ENCODE results near the gene NEMP1.
A peak's percentile ranks its signal among the peaks of the same experiment; 100 is the strongest.
"Not testable (repeated sequence)": the region's sequence is repeated elsewhere in the genome, so short reads cannot be mapped to it uniquely, and the experiment has no call there.

Gene NEMP1

DNA sequence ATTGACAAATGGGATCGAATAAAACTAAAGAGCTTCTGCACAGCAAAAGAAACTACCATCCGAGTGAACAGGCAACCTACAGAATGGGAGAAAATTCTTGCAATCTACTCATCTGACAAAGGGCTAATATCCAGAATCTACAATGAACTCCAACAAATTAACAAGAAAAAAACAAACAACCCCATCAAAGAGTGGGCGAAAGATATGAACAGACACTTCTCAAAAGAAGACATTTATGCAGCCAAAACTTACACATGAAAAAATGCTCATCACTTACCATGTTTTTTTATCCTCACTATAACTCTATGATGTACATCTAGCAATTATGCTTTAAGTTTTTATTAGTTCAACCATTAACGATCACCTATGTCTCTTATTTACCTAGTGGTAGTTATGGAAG, 24.7 kb downstream of the NEMP1 start:
- DNase-seq (ENCODE audit: low spot score): not testable (repeated sequence)

DNA sequence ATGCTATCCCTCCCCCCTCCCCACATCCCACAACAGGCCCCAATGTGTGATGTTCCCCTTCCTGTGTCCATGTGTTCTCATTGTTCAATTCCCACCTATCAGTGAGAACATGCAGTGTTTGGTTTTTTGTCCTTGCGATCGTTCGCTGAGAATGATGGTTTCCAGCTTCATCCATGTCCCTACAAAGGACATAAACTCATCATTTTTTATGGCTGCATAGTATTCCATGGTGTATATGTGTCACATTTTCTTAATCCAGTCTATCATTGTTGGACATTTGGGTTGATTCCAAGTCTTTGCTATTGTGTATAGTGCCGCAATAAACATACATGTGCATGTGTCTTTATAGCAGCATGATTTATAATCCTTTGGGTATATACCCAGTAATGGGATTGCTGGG, 25.4 kb downstream of the NEMP1 start:
- DNase-seq (ENCODE audit: low spot score): not testable (repeated sequence)

DNA sequence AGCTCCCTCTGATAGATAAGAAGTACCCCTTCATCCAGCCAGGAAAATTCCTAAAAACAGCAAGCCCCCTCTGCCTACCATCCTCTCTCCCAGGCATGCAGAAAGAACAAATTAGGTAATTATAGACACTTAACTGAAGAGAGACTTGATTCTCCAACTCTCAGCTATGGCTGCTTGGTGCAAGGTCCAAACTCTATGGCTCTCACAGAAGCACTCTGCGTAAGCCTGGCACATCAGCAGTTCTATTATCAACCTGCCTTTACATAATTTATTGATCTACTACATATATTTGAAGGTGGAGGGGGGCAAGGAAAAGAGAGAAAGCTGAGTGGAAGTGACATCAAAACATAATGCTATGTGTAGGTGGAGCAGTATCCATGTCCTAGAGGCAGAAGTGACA, 27.6 kb downstream of the NEMP1 start:
- no peak for DNase-seq (ENCODE audit: low spot score)

DNA sequence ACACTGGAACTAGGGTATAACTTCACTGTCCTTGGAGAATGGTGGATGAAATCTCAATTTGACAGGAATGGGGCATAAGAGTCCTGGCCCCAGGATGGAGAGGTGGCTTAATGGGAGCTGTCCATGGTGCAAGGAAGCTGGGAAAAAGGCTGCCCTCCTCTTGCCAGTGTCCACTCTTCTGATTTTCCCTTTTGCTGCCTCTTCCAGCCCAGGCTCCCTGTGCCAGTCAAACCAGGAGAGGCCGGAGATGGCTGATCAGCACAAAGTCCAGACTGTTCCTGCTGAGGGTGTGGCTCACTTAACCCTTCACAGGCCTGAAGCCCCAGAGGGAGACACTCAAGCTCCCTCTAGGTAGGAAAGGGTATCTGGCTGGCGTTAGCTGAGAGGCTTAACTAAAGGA, 28.7 kb downstream of the NEMP1 start, which contains the start of gene MYO1A:
TSS of gene MYO1A (minus strand) at position 240 of the 400 bp plus-strand sequence. CDS start 1,806 bp downstream, outside the sequence.
- DNase-seq (ENCODE audit: low spot score): no peak

DNA sequence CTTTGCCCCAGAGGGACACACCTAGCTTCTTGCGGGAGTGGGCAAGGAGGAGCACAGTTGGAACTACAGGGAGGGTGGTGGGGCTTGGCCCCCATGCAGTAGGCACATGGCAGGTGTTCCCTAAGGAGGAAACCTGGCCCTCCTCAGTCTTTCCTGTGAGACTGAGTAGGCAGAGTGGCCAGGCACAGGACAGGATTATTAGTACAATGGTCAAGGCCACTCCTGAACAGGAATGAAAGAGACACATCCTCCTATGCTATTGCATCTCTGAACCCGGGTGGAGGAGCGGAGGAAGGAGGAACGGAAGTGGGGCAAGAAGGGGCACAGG, 29.5 kb downstream of the NEMP1 start:
- DNase-seq (ENCODE audit: low spot score): no peak

DNA sequence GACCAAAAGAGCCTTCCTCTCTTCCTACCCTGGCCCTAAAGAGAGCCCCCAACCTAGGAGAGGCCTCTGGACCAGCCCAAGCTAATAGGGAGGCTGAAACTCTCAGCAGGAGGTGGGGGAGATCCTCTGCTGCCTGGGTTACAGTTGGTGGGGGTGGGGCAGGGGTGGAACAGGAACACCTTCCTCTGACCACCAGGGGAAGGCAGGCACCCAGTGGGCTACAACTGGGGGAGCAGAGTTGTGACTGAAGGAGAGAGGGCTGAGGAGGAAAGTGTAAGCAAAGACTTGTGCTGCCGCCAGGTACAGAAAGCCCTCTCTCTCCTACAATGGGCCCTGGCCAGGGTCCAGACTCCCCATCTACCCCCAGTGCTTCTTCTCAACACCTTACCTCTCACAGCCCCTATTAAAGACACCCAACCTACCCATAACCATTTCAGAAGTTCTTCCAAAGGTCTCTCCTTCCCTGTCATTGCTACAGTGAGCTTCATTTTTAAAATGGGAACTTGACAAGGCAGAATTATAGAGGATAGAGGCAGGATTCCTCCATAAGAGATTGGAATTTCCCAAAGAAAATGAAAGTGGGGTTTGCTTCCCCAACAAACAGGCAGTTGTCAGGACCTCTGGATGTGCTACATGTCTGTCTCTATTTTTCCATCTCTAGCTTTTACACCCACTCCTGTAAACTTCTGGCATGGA, 30.0 kb downstream of the NEMP1 start:
- no peak for DNase-seq (ENCODE audit: low spot score)

DNA sequence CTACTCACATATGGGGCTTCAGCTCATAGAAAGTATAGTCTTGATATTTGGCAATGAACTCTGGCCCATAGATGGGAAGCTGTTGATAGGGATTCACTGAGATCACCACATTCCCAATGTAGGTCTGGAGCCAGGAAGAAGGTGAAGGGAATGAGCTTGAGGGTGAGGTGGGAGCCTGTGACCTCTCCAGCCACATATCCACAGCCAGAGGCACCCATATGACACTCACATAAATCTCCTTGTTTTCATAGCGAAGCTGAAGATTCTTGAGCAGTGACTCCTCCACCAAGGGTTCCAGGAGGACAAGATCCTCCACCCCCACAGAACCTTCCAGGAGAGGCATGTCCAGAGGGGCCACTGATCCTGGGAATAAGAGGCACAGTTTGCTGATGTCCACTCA, 30.6 kb downstream of the NEMP1 start:
- no peak for DNase-seq (ENCODE audit: low spot score)

DNA sequence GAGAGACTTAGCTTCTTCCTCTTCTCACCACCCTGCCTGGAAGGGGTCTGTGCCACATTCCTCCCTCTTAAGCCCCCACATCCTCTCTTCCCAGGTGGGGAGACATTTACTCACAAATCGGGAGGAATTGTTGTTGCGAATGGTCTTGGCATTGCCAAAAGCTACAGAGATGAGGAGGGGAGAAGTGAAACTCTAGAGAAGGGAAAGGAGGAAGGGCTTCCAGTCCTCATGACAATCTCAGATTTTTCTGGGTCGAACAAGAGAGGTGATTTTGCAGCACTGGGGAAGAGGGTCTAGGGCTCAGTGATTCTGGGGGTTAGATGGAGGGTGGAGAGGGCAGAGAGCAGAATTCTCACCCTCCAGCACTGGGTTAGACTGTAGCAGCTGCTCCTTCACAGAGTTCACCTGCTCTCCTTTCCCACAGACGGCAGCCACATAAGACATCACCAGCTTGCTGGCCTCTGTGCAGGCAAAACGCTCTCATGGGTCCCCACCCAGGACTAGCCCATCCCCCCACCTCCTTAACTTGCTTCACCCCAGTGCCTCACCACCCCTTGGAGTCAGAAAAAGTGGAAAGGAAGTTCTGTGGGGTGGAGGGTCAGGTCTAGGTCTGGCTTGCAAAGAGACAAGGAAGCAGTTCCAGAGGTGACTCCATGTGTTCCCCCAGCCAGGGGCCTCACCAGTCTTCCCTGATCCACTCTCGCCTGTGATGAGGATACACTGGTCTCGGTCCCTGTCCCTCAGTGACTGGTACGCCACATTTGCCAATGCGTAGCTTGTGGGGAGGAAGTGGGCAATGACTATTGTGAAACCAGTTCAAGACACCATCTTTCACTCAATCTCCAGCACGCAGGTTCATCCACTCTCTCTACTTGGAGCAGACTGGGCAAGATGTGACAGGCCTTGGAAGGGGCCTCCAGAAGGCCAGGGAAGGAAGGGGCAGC, 31.4 kb downstream of the NEMP1 start:
- DNase-seq (ENCODE audit: low spot score): peak; percentile 40

DNA sequence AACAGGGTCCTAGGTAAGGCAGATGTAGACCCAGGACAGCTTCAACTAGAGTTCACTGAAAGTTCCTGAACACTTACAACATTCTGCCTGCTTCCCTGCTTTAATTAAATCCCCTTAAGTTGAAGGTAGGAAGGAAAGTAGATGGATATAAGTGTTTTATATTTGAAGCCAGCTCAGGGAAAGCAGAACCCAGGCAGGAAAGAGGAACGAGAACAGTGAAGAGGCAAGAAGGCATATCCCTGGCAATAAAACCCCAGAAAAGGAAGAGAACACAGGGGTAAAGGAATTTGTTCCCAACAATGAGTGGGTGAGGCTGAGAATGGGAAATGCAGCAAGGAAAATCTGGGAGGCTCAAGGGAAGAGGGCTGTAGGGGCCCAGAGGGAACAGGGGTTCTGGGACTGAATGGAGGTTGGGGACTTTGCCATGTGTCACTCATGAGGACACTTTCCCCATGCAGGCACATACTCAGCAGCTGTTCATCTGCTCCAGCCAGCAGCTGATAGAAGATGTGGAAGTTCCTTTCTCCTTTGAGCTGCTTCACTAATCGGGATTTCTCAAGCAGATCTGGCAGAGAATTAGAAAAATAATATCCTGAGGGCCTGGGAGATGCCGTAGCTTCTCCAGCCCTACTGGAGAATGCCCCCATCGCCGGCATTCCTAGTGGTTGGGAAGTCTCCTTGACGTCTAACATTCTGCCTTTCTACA, 32.4 kb downstream of the NEMP1 start:
- peak; percentile 24 for DNase-seq (ENCODE audit: low spot score)

DNA sequence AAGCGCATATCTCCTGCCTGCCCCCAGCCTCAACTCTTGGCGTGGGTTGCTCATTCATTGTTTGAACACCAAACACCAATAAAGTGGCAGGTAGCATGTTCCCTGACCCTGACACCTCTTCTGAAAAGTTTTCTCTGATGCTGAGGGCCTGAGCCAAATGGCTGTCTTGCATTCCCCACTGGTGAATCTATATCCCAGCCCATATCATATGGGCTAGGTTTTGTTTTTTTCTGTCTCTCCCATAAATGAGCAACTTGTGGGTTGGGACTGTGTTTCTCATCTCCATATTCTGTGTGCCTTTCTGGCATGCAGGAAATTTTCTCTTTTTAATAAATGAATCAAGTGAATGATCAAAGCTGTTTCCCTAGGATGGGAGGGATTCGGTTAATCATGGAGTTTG, 33.7 kb downstream of the NEMP1 start:
- DNase-seq (ENCODE audit: low spot score): no peak

DNA sequence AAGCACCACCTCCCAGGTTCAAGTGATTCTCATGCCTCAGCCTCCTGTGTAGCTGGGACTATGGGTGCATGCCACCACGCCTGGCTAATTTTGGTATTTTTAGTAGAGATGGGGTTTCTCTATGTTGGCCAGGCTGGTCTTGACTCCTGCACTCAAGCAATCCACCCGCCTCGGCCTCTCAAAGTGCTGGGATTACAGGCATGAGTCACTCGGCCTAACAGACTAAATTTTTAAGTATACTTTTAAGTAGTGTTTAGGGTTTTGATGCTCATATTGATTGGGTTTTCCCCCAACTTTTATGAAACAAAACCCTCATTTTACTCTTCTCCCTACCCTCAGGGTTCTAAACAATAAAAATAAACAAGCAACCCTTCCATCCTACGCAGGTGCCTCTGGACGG, 34.1 kb downstream of the NEMP1 start:
- no peak for DNase-seq (ENCODE audit: low spot score)

DNA sequence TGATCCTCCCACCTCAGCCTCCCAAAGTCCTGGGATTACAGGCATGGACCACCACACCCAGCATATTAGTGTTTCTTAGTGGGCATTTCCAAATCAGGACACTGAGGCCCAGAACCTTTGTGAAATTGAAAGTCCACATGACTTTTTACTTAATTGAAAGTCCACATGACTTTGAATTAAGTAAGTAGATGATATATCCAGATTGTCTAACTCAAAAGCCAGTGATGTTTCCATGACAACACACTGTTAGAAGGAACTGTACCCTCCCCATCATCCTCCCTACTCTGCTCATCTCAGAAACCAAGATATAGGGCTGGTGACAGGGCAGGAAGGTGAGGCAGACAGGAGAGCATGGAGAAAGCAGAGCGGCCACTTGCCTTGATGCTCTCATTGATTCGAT, 35.9 kb downstream of the NEMP1 start:
- no peak for DNase-seq (ENCODE audit: low spot score)

DNA sequence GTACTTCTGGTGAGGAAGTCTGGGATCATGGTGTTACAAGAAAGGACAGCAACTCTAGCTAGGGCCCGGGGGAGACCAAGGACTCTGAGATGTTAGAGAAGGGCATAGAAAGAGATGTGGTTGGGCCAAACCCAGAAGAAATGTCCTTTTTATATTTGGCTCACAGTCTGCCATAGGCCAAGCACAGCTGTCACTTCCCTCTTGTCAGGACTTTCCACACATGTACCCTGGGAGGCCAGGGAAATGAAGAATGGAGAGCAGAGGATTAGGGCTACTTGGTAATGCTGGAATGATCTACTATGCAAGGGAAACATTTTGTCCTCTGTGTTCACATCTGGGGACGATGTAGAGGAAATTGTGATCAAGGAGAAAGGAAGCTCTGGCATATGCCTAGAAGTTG, 37.8 kb downstream of the NEMP1 start:
- DNase-seq (ENCODE audit: low spot score): no peak

DNA sequence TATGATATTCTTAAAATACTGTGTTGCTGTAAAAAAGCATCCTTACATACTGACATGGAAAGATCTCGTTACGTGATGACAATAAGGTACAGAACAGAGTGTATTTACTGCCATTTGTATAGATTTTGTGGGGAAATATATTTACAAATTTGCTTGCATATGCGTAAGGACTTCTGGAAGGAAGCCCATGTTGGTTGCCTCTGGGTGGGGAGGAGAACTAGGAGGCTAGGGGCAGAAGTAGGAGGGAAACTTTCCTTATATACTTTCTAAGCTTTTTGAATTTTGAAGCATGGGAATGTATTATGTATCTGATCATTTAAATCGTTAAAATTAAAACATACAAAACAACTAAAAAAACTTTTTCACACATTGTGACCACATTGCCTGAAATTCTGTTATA, 38.4 kb downstream of the NEMP1 start:
- no peak for DNase-seq (ENCODE audit: low spot score)

DNA sequence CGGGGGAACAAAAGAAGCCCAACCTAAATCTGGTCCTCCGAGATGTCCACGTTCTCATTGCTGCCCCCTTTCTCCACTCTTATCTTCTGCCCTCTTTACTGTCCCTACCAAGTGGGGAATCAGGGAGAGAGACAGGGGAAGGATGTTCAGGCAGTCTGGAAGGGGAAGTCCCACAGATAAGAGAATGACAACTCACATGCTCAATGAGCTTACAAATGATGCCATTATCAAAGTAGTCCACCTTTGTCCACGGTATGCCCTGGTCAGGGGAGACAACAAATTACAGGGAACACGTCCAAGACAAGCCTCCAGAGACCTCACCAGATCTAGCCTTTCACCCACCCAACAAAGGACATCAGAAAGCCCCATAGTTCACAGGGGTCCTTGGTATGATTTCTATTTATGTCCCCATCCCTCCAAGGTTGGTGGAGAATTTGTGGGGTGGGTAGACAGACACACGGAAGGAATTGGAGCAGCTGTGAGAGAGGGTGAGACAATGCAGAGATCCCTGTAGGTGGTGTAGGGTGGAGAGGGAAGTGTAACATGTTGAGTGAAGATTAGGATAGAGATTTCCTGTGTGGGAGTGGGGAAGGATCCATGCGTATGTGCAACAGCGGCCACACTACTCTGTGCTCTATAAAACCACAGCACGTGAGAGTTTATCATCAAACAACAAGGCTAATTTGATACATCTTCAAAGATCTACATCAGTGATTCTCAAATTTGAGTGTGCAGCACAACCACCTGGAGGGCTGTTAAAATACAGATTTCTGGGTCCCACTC, 39.4 kb downstream of the NEMP1 start:
- no peak for DNase-seq (ENCODE audit: low spot score)

DNA sequence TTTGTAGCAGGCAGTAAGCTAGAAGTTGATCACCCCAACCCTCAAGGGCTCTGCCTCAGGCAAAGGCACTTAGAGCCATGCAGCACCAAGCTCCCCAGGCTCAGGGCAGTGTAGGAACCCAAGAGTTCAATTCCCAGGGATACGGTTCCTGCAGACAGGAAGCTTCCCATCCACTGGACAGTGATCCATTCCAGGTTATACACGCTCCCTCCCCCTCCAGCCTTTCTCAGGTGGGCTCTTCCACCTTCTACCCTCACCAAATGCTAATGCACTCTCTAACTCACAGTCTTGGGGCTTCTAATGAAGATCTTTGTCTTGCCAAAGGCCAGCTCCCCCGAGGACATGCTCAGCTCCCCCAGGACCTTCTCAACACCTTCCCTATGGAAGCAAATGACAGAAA, 41.3 kb downstream of the NEMP1 start:
- no peak for DNase-seq (ENCODE audit: low spot score)

DNA sequence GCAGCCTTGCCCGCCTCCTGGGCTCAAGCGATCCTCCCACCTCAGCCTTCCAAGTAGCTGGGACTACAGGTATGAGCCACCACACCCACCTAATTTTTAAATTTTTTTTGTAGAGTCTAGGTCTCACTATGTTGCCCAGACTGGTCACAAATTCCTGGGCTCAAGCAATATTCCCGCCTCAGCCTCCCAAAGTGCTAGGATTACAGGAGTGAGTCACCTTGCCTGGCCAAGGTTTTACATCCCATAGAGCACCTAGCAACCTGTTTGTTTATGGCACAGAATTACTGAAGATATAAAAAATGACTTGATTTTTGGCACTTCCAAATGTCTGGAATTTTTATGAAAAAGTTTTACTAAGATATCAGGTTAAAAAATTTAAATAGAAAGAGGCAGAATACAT, 45.2 kb downstream of the NEMP1 start:
- no peak for DNase-seq (ENCODE audit: low spot score)

DNA sequence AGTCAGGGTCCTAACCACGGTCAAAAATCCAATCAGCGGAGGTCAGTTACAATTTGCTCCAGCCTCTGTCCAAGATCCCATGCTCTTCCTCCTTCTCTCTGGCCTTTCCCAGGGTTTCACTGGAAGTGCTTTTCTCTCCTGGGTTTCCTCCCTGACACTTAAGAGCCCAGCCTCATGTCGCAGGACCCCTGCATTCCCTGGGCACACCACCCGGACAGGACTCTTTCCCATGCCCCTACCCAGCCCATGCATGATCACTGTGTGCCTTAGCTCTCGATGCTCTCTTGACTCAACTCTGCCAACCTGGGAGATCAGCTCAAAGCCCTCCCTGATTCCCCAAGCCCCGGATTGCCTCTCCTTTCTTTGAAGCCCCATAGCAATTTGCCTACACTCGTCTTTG, 46.8 kb downstream of the NEMP1 start:
- no peak for DNase-seq (ENCODE audit: low spot score)

DNA sequence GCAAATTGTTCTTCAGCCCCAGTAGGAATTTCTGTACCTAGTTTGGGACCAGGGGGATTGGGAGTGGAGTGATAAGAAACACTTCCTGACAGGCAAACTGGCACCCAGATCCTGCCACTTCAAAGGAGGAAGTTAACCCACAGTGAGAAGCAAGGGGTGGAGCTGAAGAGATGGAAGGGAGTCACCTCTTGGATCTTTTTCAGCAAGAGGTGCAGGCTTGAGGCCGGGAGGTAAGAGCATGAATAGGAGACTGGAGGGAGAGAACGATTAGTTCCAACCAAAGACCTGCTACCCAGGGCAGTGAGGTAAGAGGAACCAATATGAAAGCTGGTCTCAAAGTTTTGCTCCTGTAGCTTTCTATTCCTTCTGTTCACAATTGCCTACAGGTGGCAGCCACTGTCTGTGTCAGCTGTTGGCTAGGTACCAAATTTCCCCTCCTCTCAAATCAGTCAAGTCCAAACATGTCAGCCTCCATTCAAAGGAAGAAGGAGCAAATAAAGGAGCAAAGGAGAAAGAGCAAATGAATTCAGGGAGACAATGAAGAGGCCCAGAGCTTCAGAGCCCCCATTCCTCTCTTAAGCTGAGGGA, 47.4 kb downstream of the NEMP1 start:
- no peak for DNase-seq (ENCODE audit: low spot score)

DNA sequence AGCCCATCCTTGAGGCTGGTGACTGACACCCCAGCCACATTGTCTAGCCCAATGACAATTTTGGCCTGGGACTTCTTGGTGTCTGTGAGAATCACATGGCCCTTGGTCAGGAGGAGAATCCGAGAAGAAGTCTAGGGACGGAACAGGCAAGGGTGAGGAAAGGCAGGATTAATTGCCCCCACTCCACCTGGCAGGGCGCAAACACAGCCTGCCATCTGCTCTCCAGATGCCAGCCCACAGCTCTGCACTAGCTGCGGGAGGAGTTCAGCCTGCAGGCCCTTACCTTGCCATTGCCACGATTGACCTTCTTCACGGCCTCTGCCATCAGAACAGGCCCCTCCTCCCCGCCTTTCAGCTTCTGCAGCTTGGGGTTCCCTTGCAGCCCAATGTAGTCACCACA, 49.1 kb downstream of the NEMP1 start:
- DNase-seq (ENCODE audit: low spot score): no peak

DNA sequence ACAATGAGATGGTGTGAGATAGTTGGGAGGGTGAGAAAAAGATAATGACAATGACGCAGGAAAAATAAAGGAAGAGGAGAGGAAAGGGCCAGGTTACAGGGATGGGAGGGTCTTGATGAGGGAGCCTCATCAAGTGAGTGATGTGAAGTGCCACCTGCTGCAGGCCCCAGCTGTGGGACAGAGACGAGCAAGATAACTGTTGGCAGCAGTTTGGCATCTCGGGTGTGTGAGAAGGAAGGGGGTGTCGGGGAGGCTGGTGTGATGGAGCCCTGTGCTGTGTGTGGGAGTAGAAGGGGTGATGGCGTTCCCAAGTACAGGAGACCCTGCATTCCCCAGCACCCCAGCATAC, 50.8 kb downstream of the NEMP1 start:
- DNase-seq (ENCODE audit: low spot score): no peak
